B cell (primary cell): ENCODE measurements around the gene RPS21.

Experiments
- EZH2 ChIP-seq: IDR thresholded peaks from 2 replicates; pipeline ENCODE4 v1.6.1; 2012; ENCODE audit warnings: borderline replicate concordance, low read depth, mild to moderate bottlenecking, moderate library complexity, low read length; ENCODE audit not compliant: insufficient read depth, poor library complexity, severe bottlenecking
- TF ChIP-seq, protein P1 (sequence below): fragments of 200-600 bp; IDR thresholded peaks from one replicate; pipeline ENCODE4 v1.8.0; 2022; ENCODE audit warnings: antibody characterized with exemption, mild to moderate bottlenecking

DNA sequence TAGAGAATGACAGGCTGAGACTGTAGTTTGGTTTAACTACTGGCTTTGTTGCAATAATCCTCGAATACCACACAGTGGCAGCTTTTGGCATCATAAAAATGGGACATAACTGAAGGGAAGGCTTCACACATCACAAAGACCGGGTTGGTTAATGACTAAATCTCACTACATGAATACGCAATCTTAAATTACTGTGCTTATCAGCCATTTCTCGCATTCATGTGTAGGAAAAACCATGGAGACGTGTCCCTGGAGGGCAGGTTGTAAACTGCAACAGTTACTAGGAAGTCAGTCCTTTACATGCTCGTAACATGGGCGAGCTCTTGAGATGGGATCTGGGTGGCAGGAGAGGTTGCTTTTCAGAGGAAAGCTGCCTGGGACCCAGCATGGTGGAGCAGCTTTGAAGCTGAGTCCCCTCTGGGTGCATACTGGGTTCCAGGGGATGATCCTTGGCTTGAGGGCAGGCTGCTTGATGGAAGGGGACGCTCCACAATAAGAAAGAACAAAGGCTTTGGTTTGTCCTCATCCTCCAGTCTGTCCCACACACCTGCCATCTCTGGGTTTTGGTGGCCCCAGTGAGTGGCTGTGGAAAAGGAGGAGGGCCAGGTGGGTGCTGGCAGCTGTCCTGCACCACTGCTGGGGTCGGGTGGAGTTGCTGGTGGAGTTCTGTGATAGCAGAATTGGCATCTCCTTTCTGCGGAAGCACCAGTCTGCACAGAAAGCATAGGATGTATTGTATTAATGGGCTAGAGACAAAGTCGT is 2.1 kb downstream of the RPS21 start:
- TF ChIP-seq, protein P1, sequence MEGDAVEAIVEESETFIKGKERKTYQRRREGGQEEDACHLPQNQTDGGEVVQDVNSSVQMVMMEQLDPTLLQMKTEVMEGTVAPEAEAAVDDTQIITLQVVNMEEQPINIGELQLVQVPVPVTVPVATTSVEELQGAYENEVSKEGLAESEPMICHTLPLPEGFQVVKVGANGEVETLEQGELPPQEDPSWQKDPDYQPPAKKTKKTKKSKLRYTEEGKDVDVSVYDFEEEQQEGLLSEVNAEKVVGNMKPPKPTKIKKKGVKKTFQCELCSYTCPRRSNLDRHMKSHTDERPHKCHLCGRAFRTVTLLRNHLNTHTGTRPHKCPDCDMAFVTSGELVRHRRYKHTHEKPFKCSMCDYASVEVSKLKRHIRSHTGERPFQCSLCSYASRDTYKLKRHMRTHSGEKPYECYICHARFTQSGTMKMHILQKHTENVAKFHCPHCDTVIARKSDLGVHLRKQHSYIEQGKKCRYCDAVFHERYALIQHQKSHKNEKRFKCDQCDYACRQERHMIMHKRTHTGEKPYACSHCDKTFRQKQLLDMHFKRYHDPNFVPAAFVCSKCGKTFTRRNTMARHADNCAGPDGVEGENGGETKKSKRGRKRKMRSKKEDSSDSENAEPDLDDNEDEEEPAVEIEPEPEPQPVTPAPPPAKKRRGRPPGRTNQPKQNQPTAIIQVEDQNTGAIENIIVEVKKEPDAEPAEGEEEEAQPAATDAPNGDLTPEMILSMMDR: no peak
- no peak for TF ChIP-seq EZH2
